HG03280 (cell line): Measurements from ENCODE around the gene PCDH1.

Experiments used
- ATAC-seq: cut with Tn5 transposase; IDR thresholded peaks from one replicate; pipeline ENCODE4 v1.9.1; 2021; ENCODE audit warnings: mild to moderate bottlenecking, moderate library complexity; ENCODE audit not compliant: unreplicated experiment

PCDH1 gene

DNA sequence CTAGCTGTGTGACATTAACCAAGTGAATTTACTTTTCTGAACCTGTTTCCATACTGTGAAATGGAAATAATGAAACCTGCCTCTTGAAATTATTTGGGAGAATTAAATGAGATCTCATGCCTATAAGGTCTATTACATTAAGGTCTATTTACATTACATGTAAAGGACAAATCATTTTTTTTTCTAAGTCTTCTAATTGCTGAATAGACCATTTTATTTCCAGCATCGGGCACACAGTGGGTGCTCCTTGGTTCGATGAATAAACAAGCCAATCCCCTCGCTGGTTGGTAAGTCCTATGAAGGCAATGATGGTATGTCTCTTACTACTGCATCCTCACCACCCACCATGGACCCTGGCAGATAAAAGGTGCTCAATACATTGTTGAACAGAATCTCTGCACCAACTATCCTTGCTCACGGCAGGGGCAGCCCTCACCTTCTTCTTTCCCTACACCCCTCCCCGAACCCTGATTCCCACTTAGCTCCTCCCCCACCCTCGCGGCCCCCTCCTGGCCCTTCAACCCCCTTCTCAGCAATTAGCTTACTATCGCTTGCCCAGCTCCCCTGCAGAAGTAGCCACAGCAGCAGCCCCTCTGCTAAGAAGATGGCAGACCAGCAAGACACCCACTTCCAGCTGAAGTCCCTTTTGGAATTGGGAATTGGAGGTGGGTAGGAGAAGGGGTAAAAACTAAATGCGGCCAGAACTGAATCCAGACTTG lies 3.0 kb downstream of the PCDH1 start:
- ATAC-seq = no peak

DNA sequence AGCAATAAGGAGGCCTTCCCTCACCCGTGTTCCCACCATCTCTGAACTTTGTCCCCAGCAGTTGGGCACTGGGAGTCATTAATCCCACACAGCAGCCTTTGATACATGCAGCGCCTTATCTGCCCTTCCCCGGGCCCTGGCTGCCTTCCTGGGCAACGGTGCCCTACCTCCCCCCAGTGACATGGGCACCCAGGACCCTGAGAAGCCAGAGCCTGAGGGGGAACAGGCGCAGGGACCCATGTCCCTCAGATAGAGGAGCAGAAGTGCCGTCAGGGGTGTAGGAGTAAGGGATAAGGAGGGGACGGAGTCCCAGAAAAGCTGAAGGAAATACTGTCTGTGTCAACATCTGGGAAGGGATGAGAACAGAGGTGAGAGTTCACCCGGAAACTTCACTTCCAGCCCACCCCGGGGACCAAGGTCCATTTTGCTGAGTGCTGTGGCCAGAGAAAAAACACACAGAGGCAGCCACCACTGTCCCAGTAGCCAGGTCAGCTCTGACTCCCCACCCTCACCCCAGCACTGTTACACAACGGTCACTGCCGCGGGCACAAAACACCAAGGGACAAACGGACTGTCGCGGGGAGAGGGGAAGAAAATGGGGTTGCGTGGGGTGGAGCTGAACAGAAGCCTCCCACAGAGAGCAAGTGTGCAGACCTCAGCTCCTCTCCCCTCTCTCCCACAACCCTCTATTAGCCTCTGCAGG lies 3.8 kb downstream of the PCDH1 start:
- no peak for ATAC-seq

DNA sequence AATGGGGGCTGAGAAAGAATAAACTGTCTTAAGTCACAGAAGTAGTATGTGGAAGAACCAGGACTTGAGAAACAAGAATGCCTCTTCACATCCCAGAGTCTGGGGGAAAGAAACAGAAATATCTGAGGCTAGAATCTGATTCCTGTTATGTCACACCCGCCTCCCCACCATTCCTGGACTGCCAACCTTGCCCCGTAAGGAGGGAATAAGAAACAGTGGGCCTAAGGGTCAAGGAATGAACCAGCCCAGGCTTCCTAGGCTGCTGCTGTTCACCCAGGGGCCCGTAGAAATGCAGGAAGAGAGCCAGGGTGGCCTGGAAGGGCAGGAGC lies 4.3 kb downstream of the PCDH1 start:
- no peak for ATAC-seq

DNA sequence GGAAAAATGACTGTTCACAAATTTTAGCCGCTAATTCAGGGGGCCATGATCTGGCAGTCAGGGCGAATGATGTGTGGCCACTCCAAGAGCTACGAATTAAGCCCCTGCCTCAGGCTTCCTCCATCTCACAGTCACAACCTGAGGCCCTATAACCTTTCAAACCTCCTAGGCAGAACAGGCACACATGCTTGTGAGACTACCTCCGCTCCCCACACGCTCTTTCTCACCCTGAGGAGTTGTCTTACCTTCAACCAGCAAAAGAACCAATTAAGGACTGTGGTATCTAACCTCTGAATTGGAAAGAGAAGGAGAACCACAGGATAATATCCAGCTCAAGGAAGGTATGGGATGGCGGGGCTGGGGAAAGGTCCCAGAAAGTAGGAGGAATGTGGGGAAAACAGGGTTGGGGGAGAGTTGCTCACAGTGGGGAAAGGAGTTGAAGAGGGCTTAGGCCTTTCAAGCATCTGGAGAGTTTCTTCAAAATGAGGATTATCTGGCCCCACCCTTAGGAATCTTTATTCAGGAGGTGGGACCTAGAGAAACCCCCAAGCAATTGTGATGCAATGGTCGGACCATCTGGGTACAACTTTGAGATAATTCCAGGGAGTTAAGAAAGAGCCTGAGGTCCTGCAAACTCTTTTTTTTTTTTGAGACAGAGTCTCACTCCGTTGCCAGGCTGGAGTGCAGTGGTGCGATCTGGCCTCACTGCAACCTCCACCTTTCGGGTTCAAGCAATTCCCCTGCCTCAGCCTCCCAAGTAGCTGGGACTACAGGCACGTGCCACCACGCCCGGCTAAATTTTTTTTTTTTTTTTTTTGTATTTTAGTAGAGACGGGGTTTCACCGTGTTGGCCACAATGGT lies 5.5 kb downstream of the PCDH1 start:
- no peak for ATAC-seq

DNA sequence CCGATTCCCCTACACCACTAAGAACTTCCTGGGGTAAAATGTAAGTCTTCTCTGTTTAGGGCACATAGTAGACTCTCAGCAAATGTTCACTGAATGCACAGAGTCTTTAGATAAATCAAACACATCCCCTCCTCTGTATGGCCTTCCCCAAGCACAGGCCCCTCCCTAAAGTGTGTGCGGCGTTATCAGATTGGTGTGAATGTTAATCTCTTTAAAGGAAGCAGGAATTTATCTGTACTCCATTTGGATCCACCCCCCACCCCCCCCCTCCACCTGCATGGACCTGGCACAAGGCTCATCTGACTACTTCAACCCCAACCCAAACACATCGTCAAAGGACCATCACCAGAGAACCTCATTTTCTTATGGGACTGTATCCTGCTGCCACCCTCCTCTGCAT lies 6.3 kb downstream of the PCDH1 start:
- ATAC-seq = no peak

DNA sequence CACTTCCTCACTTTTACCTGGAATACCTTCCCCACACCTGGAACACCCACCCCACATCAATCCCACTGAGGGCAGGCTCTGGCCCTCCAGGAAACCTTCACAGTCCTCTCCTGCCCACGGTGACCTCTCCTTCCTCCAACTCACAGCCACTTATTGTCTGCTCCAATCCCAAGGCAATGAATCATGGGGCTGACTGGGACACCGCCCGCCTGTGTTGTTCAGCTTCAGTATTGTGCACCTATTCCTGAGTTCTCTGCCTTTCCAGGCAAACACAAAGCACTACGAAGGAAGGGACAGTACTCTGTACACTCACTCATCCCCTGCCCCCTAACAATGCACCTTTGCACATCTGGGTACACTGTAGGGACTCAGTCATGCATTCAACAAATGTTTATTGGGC lies 7.3 kb downstream of the PCDH1 start:
- ATAC-seq = no peak

DNA sequence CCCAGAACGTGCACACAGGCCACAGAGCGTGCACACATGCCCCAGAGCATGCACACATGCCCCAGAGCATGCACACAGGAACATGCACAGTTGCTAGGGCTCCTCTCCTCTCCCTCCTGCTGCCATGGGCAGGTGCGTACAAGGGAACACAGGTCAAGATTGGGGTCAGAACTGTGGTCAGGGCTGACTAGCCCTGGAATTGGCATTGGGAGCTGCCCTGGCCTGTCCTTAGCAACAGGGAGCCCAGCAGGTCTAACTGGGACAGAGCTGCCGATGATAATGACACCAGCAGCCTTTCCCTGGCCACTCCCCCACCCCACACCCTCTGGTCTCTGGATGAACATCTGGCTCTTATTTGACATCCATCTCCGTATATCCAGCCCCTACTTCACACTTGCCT lies 8.0 kb downstream of the PCDH1 start:
- ATAC-seq = no peak

DNA sequence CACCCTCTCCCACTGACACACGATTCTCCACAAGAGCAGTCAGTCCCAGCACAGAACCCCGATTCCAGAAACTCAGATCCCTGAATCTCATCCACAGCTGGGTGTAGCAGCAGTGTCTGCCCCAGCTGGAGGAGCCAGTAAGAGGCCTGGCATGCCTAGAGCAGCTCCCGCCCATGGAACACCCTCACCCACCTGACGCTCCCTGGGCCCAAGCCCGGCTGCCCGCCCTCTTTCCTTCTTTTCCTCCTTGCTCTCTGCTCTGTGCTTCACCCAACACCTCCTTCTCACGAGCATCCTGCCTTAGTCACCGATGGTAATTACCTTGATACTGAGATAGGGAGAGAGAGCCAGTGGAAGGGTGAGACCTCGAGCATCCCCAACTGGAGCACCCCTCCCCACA lies 8.7 kb downstream of the PCDH1 start:
- ATAC-seq = no peak

DNA sequence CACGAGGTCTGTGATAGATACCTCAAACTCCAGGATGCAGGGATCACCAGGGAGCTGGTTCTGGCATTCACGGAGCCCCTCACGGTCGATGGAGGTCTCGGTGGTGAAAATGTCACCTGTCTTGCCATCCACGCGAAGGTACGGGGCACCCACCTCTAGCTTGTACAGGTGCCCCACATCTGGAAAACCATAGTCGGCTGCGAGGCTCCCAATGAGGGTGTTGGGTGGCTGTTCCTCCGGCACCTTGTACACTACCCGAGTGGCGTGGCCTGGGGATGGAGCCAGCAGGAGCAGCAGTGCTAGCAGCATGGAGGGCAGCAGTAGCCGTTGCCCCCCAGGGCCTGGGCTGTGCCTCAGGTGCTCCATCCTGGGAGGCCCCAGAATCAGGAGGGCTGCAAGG lies 9.2 kb downstream of the PCDH1 start:
- ATAC-seq = no peak

DNA sequence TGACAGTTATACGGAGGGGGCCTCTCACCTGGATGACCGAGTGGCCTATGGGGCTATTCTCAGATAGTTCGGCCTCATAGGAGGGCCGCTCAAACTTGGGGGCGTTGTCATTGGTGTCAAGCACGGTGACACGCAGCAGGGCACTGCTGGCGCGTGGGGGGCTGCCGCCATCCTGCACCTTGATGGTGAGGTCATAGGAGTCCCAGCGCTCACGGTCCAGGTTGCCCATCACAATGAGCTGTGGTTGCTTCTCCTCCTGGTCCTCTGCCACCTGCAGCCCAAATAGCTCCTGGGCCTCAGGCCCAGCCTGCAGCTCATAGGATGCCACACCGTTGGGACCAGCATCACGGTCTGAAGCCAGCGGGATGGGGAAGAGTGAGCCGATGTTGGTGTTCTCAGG lies 9.7 kb downstream of the PCDH1 start:
- no peak for ATAC-seq

DNA sequence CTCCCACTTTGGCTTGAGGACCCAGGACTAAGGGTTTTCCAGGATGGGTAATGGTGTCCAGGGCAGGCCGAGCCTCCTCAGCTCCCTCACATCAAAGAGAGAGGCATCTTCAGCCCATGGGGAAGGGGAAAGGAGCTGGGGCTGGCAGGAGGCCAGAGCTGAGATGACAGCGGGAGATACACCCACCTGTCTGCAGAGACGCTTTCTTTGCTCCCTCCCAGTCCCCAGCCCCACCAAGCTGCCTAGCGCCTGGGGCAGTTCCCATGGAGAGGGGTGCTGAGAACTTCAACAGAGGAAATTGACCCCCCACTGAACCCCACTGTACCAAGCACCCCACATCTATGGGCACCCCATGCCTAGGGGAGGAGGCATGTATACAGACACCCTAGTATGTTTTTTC lies 10.6 kb downstream of the PCDH1 start:
- no peak for ATAC-seq

DNA sequence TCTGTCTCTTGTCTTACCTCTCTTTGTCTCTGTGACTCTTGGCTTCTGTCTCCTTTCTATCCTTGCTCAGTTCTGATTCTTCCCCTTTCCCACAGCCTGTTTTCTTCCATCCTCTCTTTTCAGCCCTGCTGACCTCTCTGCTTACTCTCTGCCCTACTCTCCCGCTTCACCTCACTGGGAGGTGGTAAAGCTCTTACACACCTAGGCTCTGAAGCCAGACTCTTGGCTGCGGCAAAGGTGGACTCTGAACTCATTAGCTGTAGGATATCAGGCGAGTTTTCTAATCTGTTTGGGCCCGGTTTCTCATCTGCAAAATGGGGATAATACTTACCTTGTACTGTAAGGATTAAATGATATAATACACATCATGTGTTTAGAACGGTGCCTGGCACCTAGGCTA lies 11.1 kb downstream of the PCDH1 start:
- no peak for ATAC-seq

DNA sequence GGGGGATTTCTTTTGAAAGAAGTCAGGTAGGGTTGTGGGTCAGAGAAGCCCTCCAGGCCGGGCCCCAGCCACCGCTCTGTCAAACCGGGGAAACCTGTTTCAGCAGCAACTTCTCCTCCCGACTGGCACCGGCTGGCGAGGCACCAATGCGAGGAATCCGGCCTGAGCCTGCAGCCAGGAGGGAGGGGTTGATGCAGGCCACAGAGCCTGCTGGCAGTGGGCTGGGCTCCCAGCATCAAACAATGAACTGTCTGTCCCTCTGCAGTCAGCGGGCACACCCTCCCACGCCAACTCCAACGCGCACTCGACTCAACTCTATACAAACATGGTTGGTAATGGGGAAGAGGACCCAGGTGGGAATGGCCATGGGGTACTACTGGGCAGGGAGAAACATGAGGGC lies 12.1 kb downstream of the PCDH1 start:
- no peak for ATAC-seq

DNA sequence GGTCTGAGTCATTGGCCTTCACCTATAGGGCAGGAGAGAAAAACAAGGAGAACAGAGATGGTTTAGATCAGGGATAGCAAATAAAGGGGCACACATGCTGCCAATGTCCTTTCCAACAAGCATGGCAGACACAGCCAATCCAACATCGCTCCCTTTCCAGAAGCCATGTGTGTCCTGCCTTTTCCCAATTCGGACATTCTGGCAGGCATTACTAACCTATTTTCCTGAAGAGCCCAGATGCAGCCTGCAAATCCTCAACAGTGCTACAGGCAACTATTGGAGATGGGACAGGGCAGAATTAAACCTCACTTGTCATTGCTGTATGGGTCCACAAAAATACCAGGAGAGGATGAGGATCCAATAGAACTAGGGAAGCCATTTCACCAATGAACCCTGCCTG lies 12.8 kb downstream of the PCDH1 start:
- no peak for ATAC-seq

DNA sequence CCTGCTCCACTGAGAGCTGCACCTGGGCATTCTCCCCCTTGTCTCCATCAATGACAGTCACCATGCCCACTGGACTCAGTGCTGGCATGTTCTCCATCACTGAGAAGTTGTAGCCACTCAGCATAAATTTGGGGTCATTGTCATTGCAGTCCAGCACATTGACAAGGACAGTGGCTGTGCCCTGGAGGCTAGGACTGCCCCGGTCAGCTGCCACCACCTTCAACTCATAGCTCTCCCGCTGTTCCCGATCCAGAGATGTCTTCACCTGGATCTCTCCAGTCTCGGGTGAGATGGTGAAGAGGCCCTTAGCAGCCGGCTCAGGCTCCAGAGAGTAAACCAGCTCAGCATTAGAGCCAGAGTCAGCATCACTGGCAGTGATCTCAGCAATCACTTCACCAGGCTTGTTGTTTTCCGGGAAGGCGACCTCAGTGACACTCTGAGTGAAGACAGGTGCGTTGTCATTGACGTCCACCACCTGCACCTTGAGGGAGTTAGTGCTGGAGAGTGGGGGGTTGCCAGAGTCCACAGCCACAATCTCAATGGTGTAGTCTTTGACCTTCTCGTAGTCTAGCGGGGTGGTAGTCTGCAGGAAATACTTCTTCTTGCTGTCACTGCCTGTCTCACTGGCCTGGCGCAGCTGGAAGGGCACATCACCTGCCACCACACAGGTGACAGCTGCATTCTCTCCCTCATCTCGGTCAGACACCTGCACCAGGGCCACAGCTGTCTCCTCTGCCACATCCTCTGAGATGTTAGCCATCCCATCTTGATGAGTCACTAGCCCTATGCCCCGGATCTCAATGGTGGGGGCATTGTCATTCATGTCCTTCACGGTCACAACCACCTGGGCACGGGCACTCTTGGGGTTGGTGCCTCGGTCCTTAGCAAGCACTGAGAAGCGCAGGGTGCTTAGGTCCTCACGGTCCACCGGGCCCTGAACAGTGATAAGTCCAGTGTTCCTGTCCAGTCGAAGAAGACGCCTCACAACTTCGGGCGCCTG lies 13.5 kb downstream of the PCDH1 start:
- no peak for ATAC-seq

DNA sequence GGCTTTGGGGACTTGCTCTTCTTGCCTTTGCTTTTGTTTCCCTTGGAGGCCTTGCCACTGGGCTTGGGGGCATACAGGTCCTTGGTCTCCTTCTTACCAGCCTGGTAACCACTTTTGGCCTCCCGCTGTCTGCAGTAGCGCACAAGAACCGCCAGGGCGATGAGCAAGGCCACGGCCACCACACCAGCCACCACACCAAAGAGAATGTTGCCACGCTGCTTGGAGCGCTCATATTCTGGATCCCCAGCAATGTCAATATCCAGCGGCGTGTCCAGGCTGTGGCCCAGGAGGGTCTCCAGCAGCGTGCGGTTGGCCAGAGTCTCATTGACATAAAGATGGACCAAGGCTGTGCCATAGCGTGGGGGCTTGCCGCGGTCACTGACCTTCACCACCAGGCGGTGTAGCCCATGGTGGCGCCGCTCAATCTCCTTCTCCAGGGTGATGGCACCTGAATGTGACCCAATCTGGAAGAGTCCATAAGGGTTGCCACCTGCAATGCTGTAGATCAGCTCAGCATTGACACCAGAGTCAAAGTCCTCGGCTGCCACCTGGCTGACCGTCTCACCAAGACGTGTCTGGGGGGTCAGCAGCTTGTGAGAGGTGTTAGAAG lies 14.5 kb downstream of the PCDH1 start:
- ATAC-seq = no peak

DNA sequence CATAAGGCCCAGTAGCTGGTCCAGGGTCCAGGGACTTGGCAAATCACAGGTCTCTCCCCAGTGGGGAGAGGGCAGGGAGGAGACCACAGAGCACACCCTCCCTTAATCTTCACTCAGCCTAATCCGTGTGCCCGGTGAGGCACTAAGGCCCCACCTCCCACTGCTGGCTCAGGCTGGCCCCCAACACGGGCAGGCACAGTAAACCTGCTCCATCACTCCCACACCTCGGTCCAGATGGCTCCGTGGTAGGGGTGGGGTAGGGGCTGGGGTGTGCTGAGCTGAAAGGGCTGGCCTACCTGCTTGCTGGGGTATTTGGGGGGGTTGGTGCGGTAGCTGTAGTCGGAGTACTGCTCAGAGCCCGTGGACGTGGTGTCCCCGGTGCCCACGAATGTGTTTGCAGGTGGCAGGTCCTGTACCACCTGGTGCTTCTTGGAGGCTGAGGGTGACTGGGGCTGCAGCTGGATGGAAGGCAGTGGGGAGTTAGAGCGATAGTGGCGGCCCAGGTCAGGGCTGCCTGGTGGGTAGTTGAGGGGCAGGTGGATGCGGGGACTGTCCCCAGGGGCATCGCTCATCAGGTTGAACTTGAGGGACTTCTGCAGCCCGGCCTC lies 15.2 kb downstream of the PCDH1 start:
- no peak for ATAC-seq

DNA sequence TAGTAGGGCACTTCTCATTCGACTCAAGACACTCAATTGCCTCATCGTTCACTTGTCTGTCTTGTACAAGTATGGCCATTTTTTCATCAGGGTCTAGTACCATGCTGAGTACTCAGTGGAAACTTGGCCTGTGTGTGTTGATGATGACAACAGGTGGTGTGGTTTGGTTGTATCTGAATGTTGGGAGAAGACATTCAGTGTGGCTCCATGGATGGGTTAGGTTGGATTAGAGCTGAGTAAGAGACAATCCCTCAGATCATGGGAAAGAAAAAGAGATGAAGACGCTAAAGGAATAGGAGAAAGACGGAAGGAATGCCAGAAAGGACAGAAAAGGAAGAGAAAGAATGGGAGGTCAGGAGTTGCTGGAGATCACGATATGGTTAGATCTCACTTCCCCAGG lies 17.0 kb downstream of the PCDH1 start:
- ATAC-seq = no peak

DNA sequence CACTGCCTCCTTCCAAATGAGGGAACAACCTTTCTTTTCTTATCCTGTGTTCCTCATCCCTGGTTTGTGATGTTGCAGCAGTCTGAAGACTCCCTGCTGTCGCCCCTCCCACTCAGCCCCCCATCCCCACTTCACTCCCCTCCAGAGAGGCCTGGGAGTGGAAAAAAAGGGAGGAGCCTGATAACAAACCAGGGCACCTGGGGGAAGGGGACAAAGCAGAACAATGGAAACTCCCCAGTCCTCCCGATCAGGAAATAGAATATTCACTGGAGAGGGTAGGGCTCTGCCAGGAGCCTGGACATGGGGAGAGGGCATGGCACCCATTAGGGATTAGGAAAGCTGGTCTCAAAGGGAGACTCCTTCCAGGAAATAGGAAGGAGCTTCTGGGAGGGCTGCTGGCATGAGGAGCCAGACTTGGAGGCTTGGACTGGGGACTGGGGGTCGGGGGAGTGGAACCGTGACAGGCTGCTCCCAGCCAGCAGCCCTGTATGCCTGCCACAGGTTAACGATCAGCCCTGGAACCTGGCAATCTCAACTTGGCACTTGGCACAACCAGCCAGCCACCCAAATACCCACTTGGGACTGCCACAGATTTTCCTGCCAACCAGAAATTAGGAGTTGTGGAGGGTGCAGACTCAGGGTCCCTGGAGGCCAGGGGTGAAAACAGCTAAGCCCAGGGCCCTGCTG lies 20.0 kb downstream of the PCDH1 start:
- no peak for ATAC-seq
